Mucosa of rectum (tissue), 2 donors: Measurements from ENCODE around the gene LIPG.
"Not testable (repeated sequence)": the region's sequence is repeated elsewhere in the genome, so short reads cannot be mapped to it uniquely, and the experiment has no call there.

Experiments used
- H3K27ac ChIP-seq, 2 donors: one replicate each; pipeline ENCODE4 v1.7.0; 2013; ENCODE audit warnings: inconsistent platforms in 2 of 2, low read depth in 2 of 2, low read length in 2 of 2
- H3K27me3 ChIP-seq, 2 donors: one replicate each; pipeline ENCODE4 v1.7.0; 2013; ENCODE audit warnings: low read length in 2 of 2; ENCODE audit not compliant: control insufficient read depth in 2 of 2, insufficient read depth in 2 of 2
- H3K36me3 ChIP-seq, 2 donors: one replicate each; pipeline ENCODE4 v1.7.0; 2013; ENCODE audit warnings: low read length in 2 of 2; ENCODE audit not compliant: control insufficient read depth in 2 of 2, insufficient read depth in 2 of 2
- H3K4me1 ChIP-seq, 2 donors: one replicate each; pipeline ENCODE4 v1.7.0; 2013; ENCODE audit warnings: low read length in 2 of 2, mild to moderate bottlenecking in 1 of 2; ENCODE audit not compliant: control insufficient read depth in 2 of 2, insufficient read depth in 2 of 2
- H3K4me3 ChIP-seq, 2 donors: one replicate each; pipeline ENCODE4 v1.7.0; 2013; ENCODE audit warnings: low read length in 2 of 2
- H3K9ac ChIP-seq, 2 donors: one replicate each; pipeline ENCODE4 v1.7.0; 2013; ENCODE audit warnings: low read length in 2 of 2, low read depth in 1 of 2, mild to moderate bottlenecking in 1 of 2
- H3K9me3 ChIP-seq, 2 donors: one replicate each; pipeline ENCODE4 v1.7.0; 2013; ENCODE audit warnings: low read length in 2 of 2; ENCODE audit not compliant: control insufficient read depth in 2 of 2
- donor health status: healthy.
- donor health status: Normal muscosa, but diverticular disease.

LIPG gene

DNA sequence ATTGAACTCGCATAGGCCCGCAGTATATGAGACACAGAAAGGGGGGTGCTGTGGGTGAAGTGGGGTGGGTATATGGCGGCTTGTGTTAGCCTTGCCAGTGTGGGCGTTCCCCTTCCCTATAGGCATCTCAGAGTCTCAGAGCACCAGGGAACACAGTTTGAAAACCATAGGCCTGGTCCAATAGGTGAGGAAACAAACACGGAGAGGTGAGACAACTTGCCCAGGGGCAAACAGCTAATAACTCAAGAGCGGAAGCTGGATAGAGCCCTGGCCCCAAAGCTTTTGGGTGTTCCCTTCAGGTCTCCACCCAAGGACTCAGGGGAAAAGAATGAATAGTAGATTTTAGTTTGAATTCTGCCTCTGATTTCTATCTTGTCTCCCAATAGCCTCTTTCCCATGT is 7.9 kb downstream of the LIPG start:
- H3K4me1 ChIP-seq = no peaks in the 10 kb centered on the region
- H3K9me3 ChIP-seq = no peaks in the 10 kb centered on the region
- H3K9ac ChIP-seq = no peak overlapping the region
- H3K27me3 ChIP-seq = no peaks in the 10 kb centered on the region
- peaks cover 7 to 15% of the 10 kb centered on the region in 2 donors for H3K36me3 ChIP-seq
- H3K4me3 ChIP-seq = no peak overlapping the region
- H3K27ac ChIP-seq = no peak overlapping the region

DNA sequence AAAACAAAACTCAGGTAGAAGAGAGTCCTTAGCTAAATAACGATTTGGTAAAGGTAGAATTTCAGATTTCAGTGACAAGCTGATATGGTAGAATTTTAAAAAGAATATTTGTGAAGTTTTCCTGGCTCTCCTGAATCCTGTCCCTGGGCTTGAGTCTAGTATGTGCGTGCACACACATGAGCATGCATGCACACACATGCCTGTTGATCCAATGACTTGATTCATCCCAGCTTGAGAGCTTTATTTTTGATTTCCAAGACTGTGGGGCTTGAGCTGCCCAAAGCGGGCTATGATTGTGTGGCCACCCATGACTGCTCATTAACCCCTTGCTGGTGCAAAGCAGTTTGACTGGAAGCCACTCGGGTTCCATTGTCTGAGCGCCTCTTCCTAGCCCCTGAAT is 9.0 kb downstream of the LIPG start:
- Histone ChIP-seq H3K36me3 (peaks cover 7 to 15% of the 10 kb centered on the region in 2 donors), H3K9me3 (no peaks in the 10 kb centered on the region), H3K4me3 (no peak overlapping the region), H3K27ac (no peak overlapping the region), H3K9ac (no peak overlapping the region), H3K4me1 (no peaks in the 10 kb centered on the region), H3K27me3 (no peaks in the 10 kb centered on the region)

DNA sequence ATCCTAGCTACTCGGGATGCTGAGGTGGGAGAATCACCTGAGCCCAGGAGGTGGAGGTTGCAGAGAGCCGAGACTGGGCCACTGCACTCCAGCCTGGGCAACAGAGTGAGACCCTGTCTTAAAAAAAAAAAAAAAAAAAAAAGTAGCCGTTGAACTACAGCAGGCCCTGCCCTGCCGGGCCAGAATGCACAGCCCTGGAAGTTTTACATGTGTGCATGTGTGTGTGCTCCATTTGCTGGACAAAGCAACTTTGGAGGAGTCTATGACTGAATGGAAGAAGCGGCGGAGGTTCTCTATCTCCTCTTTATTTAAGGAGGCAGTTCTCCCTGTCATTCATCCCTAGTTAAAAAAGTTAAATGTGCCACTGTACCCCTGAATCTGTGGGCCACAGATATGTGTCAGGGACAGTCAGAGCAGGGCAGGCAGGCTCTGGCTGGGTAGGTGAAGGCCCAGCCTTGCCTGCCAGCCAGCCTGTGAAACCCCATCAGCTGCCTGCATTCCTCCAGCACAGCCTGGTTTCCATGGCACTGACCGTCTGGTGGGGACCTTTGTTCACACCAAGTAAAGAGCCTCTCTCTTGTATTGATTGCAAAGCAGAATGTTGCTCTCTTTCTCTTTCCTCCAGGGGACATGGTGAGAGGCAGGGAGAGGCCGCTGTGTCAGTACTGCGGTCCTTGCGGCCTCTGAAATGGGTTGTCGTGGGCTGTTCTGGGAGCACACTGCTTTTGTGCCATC is 10.9 kb downstream of the LIPG start:
- no peak overlapping the region for H3K27ac ChIP-seq
- peaks cover 7 to 11% of the 10 kb centered on the region in 2 donors for H3K36me3 ChIP-seq
- no peaks in the 10 kb centered on the region for H3K9me3 ChIP-seq
- no peaks in the 10 kb centered on the region for H3K27me3 ChIP-seq
- no peak overlapping the region for H3K4me3 ChIP-seq
- no peaks in the 10 kb centered on the region for H3K4me1 ChIP-seq
- H3K9ac ChIP-seq = no peak overlapping the region

DNA sequence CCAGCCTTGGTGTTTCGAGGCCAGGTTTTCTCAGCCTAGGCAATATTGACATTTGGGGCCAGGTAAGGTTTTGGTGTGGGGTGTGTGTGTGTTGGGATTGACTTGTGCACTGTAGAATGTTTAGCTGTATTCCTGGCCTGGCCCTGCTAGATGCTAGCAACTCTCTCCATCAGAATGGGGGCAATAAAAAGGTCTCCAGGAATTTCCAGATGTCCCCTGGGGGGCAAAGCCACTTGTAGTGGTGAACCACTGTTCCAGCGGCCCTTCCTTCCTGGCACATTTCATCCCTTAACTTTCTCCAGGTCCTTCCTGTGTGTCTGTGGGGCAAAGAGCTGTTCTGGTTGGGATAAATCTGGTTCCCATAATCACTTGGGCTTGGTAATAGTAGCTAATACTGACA is 12.0 kb downstream of the LIPG start:
- Histone ChIP-seq H3K27ac (no peak overlapping the region), H3K27me3 (no peaks in the 10 kb centered on the region), H3K9ac (no peak overlapping the region), H3K4me3 (no peak overlapping the region), H3K36me3 (peaks cover 6 to 11% of the 10 kb centered on the region in 2 donors), H3K4me1 (no peaks in the 10 kb centered on the region), H3K9me3 (no peaks in the 10 kb centered on the region)

DNA sequence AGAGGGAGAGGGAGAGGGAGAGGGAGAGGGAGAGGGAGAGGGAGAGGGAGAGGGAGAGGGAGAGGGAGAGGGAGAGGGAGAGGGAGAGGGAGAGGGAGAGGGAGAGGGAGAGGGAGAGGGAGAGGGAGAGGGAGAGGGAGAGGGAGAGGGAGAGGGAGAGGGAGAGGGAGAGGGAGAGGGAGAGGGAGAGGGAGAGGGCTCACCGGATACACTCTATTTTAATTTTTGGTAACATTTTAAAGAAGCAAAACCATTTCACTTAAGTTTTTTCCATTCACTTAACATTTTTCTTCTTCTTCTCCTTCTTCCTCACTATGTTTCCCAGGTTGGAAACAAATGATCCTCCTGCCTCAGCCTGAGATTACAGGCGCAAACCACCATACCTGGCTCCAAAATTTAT is 17.2 kb downstream of the LIPG start:
- not testable (repeated sequence) for H3K9ac ChIP-seq, H3K4me1 ChIP-seq, H3K9me3 ChIP-seq, H3K27ac ChIP-seq, H3K36me3 ChIP-seq, H3K27me3 ChIP-seq, H3K4me3 ChIP-seq

DNA sequence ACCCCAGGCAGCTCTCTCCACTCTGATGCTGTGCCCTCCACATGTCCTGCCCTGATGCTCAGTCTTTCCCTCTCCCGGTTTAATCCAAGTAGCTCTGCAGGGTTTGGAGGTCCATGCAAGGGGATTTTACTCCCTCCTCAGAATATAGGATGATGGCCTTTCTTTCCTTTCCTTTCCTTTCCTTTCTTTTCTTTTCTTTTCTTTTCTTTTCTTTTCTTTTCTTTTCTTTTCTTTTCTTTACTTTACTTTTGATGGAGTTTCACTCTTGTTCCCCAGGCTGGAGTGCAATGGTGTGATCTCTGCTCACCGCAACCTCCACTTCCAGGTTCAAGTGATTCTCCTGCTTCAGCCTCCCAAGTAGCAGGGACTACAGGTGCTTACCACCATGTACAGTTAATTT is 17.7 kb downstream of the LIPG start:
- not testable (repeated sequence) for H3K4me1 ChIP-seq, H3K9ac ChIP-seq, H3K27me3 ChIP-seq, H3K36me3 ChIP-seq, H3K9me3 ChIP-seq, H3K27ac ChIP-seq, H3K4me3 ChIP-seq

DNA sequence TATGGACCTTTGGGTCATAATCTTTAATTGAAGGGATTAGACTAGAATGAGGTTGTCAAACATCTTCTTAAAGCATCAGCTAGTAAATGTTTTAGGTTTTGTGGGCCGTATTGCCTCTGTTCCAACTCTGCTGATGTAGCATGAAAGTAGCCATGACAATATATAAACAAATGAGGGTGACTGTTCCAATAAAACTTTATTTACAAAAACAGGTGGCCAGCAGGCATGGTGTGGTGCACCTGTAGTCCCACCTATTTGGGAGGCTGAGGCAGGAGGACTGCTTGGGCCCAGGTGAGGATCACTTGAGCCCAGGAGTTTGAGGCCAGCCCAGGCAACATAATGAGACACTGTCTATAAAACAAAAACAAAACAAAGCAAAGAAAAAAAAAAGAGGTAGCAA is 18.4 kb downstream of the LIPG start:
- Histone ChIP-seq H3K36me3 (peaks cover 0 to 6% of the 10 kb centered on the region in 2 donors), H3K4me3 (no peak overlapping the region), H3K27me3 (no peaks in the 10 kb centered on the region), H3K9ac (no peak overlapping the region), H3K9me3 (no peaks in the 10 kb centered on the region), H3K27ac (no peak overlapping the region), H3K4me1 (no peaks in the 10 kb centered on the region)

DNA sequence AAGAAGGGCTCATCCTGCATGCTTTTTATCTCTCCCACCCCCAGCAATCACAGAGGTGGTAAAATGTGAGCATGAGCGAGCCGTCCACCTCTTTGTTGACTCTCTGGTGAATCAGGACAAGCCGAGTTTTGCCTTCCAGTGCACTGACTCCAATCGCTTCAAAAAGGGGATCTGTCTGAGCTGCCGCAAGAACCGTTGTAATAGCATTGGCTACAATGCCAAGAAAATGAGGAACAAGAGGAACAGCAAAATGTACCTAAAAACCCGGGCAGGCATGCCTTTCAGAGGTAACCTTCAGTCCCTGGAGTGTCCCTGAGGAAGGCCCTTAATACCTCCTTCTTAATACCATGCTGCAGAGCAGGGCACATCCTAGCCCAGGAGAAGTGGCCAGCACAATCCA is 19.5 kb downstream of the LIPG start:
- peaks cover 0 to 6% of the 10 kb centered on the region in 2 donors for H3K36me3 ChIP-seq
- H3K27me3 ChIP-seq = no peaks in the 10 kb centered on the region
- no peaks in the 10 kb centered on the region for H3K9me3 ChIP-seq
- H3K4me3 ChIP-seq = no peak overlapping the region
- H3K4me1 ChIP-seq = peaks cover 0 to 7% of the 10 kb centered on the region in 2 donors
- no peak overlapping the region for H3K9ac ChIP-seq
- no peak overlapping the region for H3K27ac ChIP-seq

DNA sequence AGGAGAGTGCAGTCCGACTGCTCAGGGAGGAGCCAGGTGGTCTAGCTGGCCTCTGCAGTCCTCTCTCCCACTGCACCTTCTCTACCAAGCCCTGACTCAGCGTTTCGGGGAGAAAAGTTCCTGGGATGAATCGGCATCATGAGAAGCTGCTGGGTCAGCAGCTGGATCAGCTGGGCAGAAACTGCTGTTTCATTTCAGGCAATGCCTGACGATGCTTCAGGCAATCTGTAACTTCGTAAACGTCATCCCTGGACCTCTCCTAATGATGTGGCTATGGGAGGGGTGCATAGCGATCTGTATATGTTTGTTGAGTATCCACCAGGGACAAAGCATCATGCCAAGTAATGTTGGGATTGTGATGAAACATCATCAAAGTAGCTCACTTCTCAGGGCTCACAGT is 20.7 kb downstream of the LIPG start:
- no peak overlapping the region for H3K4me3 ChIP-seq
- no peak overlapping the region for H3K27ac ChIP-seq
- no peaks in the 10 kb centered on the region for H3K27me3 ChIP-seq
- no peaks in the 10 kb centered on the region for H3K9me3 ChIP-seq
- H3K9ac ChIP-seq = no peak overlapping the region
- H3K4me1 ChIP-seq = peaks cover 0 to 10% of the 10 kb centered on the region in 2 donors
- peaks cover 0 to 6% of the 10 kb centered on the region in 2 donors for H3K36me3 ChIP-seq

DNA sequence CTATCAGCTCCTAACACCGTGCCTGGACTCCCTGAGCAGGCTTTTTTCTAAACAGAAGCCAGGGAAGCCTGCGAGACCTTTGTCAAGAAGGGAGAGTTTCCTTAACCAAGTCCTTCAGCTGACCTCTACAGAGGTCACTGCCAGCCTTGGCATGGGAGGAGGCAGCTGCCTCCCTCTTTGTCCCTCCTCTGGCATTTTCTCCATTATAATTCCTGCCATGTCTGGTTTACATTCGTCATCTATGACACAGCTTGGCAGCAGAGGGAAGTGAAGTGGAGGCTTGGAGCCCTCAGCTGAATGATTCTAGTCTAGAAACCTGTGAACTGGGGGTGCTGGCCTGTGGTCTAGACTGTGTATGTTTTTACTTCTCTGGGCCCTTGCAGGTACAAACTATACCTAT is 22.5 kb downstream of the LIPG start:
- Histone ChIP-seq H3K27ac (no peak overlapping the region), H3K27me3 (no peaks in the 10 kb centered on the region), H3K9me3 (no peaks in the 10 kb centered on the region), H3K4me1 (peaks cover 9 to 22% of the 10 kb centered on the region in 2 donors), H3K9ac (no peak overlapping the region), H3K4me3 (no peak overlapping the region), H3K36me3 (peaks cover 6% of the 10 kb centered on the region in 2 donors)

DNA sequence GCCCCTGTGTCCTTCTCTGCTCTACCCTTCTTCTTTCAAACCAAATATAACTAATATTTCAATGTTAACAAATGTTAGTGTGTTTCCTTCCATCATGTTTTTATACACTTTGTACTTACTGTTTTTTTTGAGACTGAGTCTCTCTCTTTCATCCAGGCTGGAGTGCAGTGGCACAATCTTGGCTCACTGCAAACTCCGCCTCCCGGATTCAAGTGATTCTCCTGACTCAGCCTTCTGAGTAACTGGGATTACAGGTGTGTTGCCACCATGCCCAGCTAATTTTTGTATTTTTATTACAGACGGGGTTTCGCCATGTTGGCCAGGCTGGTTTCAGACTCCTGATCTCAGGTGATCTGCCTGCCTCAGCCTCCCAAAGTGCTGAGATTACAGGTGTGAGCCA is 23.1 kb downstream of the LIPG start:
- not testable (repeated sequence) for H3K4me3 ChIP-seq, H3K9me3 ChIP-seq, H3K9ac ChIP-seq, H3K27me3 ChIP-seq, H3K27ac ChIP-seq, H3K36me3 ChIP-seq
- peaks cover 9 to 27% of the 10 kb centered on the region in 2 donors for H3K4me1 ChIP-seq
